T-helper 17 cell (primary cell): Measurements from ENCODE around the gene IL4I1. TPM values are rescaled to one million over a fixed set of nuclear protein-coding genes. Genes with fewer than 3 reads are reported as not detected.

Experiments
- ATAC-seq: fragments of 150-1000 bp; cut with Tn5 transposase; 2 replicates; pipeline ENCODE4 v1.10.0; 2021; ENCODE audit warnings: mild to moderate bottlenecking, moderate library complexity
- DNase-seq, 3 donors: peaks; one replicate each; pipeline versions ENCODE4 v3.0.0 to v3.0.0-alpha.2; 2020 to 2021
- H3K9me3 ChIP-seq: one replicate; pipeline ENCODE4 v1.7.0; 2013; ENCODE audit warnings: low read length, mild to moderate bottlenecking; ENCODE audit not compliant: control insufficient read depth, poor library complexity, severe bottlenecking
- H3K27ac Mint-ChIP-seq: one replicate; pipeline ENCODE4 v1.8.0; 2022; ENCODE audit warnings: mild to moderate bottlenecking, moderate library complexity, mixed read lengths
- H3K27me3 Mint-ChIP-seq: one replicate; pipeline ENCODE4 v1.8.0; 2022; ENCODE audit warnings: mixed read lengths
- H3K36me3 Mint-ChIP-seq: one replicate; pipeline ENCODE4 v1.8.0; 2022; ENCODE audit warnings: low read depth, mixed read lengths
- H3K4me1 Mint-ChIP-seq: one replicate; pipeline ENCODE4 v1.8.0; 2022; ENCODE audit warnings: mild to moderate bottlenecking, mixed read lengths
- H3K4me3 Mint-ChIP-seq: one replicate; pipeline ENCODE4 v1.8.0; 2022; ENCODE audit warnings: mild to moderate bottlenecking, moderate library complexity, mixed read lengths
- total RNA-seq, 4 donors: library from RNA in 2 of 4; stranded (reverse) in 2 of 4; gene quantifications; one replicate each; pipeline ENCODE4 v1.2.3 and lab custom pipeline; 2022 to 2026

IL4I1 gene
- total RNA-seq, 2 donors from 2014 or later, result 47.8 to 107 TPM

DNA sequence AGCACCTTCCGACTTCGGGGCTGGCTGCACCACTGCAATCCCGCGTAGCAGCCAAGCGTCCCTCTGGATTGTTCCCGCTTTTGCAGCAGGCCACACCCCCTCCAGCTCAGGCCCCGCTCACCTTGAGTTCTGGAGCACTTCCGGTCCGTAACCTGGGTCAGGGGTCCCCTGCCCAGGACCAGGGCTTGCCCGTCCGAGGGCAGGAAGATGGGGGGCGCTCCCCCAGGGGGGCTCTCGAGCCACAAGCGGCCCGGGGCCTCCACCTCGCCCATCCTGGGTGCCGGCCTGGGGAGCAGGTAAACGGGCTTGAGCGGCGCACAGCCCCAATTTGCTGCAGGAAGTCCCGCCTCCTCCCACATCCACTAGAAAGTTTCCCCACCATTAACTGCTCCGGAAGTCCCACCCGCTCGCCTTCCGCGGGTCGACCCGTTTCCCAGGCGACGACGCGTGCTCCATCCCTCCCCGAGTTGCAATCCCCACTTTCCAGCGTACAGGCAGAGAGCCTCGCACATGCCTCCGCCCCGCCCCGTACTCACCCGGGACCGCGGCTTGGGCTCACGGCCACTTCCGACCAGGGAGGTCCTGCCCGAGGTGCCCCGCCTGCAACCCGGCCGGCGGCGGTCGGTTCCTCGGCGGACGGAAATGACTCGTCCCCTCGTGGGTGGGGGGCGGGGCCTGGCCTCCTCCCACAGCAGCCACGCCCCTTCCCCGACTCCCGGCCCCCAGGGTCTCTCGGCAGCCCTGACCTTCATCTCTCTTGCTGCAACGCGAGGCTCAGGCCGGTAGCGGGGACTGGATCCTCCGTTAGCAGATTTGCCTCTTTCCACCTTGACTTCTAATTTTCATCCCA is 29.5 kb downstream of the IL4I1 start, which contains the start of gene PNKP:
Gene PNKP (minus strand): TSS at position 644 of the 850 bp plus-strand sequence. CDS start 372 bp downstream, at position 272.
- Mint-ChIP-seq H3K27me3 (no peaks in the 10 kb centered on the region), H3K36me3 (peaks cover 5% of the 10 kb centered on the region), H3K4me3 (peak within 1 kb of the TSS; percentile 99), H3K4me1 (peaks cover 33% of the 10 kb centered on the region), H3K27ac (no peak within 1 kb of the TSS)
- DNase-seq, result peak; percentile 72 to 85 (median 74)
- ATAC-seq, result peak; percentile 53
- H3K9me3 ChIP-seq, result no peaks in the 10 kb centered on the region

DNA sequence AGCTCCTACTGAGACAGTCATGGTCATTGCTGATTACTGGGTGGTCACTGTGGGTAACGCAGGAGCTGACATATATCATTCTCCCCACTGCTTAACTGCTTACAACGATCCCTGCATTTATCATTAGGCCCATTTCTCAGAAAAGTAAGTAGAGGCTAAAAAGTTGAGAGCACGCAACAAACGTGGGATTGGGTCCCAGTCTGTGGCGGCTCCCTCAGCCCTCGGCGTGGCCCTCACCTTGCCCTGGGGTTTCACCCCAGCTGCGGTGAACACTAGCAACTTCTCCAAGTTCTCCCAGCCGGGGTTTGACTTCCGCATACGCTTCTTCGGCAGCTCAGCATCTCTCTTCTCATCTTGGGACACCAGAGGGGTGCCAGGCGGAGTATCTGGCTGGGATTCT is 31.8 kb downstream of the IL4I1 start:
- no peak for ATAC-seq
- no peaks in the 10 kb centered on the region for H3K9me3 ChIP-seq
- peak overlapping the region; percentile 45 for H3K27ac Mint-ChIP-seq
- H3K4me3 Mint-ChIP-seq, result no peak overlapping the region
- H3K27me3 Mint-ChIP-seq, result no peaks in the 10 kb centered on the region
- H3K4me1 Mint-ChIP-seq, result peaks cover 27% of the 10 kb centered on the region
- H3K36me3 Mint-ChIP-seq, result peaks cover 5% of the 10 kb centered on the region
- DNase-seq, result no peak

DNA sequence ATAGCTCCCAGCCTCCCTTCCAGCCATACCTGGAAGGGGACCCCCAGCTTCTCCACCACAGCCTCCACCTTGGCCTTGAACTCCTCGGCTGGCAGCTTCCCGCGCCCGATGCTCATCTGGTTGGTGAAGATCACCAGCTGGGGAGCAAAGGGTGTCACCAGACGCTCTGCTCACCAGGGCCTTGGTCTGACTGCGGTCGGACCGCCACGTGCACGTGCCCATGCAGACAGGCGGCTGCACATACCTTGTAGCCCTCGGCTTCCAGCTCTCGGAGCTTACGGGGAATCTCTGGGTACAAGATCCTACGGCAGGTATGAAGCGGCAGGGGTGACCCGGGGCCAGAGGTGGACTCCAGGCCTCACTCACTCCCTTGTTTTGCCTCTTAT is 32.8 kb downstream of the IL4I1 start:
- peak overlapping the region; percentile 21 for H3K4me3 Mint-ChIP-seq
- H3K27me3 Mint-ChIP-seq, result no peaks in the 10 kb centered on the region

DNA sequence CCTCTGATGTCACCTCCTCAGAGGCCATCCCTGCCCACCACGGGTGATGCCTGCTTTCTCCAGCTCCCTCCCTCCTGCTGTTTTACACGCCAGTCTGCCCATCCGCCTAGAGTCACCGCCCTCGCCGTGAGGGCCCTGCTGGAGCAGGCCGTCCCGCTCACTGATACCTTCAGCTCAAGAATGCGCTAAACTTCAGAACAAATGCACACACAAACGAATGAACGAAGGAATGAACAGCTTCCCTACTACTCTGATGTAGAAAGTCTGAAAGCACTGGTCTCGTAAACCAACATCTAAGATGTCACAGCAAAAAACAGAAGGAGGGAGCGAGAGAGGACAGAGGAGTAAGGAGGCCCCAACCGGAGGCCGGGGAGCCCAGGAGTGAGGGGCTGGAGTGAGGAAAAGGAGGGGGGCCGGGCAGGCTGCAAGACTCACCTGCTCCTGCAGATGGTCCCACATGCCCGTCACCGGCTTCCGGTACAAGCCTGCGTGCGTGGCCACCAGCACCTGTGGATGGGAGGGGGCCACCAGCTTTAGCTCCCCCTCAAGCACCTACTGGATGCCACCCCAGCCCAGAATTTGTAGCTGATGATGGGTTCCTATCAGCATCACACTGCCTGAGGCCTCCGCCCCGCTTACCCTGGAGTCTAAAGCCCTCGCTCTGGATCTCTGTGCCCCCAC is 33.3 kb downstream of the IL4I1 start:
- H3K27me3 Mint-ChIP-seq, result no peaks in the 10 kb centered on the region
- peaks cover 5% of the 10 kb centered on the region for H3K36me3 Mint-ChIP-seq
- no peak for DNase-seq
- H3K27ac Mint-ChIP-seq, result peak overlapping the region; percentile 45
- no peak for ATAC-seq
- peaks cover 27% of the 10 kb centered on the region for H3K4me1 Mint-ChIP-seq
- H3K9me3 ChIP-seq, result no peaks in the 10 kb centered on the region
- H3K4me3 Mint-ChIP-seq, result peak overlapping the region; percentile 4

More for the DNA sequence above, 32.8 kb downstream of the IL4I1 start:
- Mint-ChIP-seq H3K4me1 (peaks cover 27% of the 10 kb centered on the region), H3K36me3 (peaks cover 5% of the 10 kb centered on the region), H3K27ac (peak overlapping the region; percentile 45)
- DNase-seq, result no peak
- ATAC-seq, result no peak
- no peaks in the 10 kb centered on the region for H3K9me3 ChIP-seq

DNA sequence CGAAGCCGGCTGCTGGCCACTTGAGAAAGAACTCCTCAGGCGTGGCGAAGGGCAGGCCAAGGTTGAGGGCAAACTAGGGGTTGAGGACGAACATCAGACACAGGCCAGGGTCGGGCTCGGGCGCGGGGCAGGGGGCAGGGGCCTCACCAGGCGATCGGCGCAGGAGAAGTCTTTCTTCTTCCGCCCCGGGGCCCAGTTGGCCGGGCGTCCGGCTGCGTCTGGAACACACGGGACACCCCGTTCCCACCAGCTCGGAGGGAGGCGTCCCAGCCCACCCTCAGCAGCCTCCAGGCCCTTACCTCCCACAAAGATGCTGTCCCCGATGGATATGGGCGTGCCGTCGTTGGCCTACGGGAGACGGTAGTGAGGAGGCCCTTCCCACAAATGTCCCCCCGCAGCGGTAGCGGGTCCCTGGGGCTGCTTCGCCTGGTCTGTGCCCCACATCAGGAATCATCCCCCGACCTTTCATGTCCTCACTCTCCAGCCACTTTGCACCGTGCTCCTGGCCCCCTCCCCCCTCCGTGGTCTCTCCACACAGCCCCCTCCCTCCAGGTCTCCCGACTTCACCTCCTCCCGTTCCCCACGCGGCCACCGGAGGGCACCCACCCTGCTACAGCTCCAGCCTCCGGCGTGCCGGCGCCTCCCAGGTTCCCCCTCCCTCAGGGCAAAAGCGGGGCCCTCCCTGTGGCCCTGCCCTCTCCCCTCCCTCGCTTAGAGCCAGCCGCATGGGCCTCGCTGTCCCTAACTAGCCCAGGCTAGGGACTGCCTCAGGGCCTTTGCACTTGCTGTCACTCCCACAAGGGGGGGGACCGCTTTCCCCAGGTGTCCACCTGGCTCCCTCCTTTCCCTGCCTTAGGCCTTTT is 34.1 kb downstream of the IL4I1 start:
- Mint-ChIP-seq H3K27me3 (no peaks in the 10 kb centered on the region), H3K4me1 (peaks cover 22% of the 10 kb centered on the region), H3K27ac (no peak overlapping the region), H3K36me3 (peaks cover 5% of the 10 kb centered on the region), H3K4me3 (no peak overlapping the region)
- ATAC-seq (no peak), DNase-seq (no peak)
- H3K9me3 ChIP-seq, result no peaks in the 10 kb centered on the region

DNA sequence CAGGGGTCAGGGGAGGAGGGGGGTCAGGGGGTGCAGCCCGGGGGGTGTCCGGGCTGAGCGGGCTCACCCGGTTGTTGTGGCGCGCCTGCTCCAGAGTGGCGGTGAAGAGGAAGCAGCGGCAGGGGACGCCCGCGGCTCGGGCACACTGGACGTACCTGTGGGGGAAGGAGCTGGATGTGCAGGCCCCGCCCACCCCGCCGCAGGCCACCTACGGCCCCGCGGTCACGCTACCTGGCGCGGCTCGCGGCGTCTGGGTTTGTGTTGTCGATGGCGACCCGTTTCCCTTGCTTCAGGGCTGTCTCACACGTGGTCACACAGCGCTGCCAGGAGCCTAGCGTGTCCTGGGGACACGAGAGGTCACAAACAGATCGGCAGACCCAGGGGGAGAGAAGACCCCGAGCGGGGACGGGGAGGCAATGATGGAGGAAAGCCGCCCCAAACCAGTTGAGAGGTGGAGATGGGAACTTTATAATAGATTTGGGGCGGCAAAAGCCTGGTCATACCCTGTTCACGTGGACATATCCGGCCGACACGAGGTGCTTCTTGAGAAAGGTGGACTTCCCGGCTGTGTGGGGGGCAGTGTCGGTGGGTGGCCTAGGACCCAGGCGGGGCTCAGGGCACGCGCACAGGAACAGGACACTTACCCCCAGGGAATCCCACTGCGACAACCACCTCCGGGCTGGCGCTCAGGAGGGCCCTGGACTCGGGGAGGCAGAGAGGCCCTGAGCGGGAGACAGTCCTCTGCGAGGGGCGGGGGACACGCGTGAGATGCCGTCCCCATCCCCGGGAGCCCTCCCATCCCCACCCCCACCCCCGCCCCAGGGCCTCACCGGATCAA is 34.9 kb downstream of the IL4I1 start:
- no peak overlapping the region for H3K27ac Mint-ChIP-seq
- H3K27me3 Mint-ChIP-seq, result no peaks in the 10 kb centered on the region
- H3K4me1 Mint-ChIP-seq, result peaks cover 17% of the 10 kb centered on the region
- H3K4me3 Mint-ChIP-seq, result peak overlapping the region; percentile 36
- DNase-seq (no peak), ATAC-seq (no peak)
- H3K36me3 Mint-ChIP-seq, result peaks cover 5% of the 10 kb centered on the region
- H3K9me3 ChIP-seq, result no peaks in the 10 kb centered on the region

DNA sequence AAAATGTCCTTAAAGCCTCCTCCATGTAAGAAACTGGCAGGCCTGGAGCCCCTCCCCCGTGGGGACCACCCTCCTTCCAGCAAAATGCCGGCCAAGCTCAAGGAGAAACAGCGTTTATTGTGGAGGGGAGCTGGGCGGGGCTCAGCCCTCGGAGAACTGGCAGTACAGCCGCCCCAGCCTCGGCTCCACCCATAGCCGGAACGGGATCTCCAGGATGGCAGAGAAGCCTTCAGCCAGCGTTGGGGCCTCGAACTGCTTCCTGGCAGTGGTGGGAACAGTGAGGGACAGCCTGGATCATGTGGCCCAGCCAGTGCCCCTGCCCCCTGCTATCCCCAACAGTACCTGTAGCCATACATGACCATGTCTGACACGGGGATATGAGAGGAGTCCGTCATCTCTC is 35.6 kb downstream of the IL4I1 start:
- H3K4me3 Mint-ChIP-seq, result peak overlapping the region; percentile 53
- peaks cover 11% of the 10 kb centered on the region for H3K4me1 Mint-ChIP-seq
- no peaks in the 10 kb centered on the region for H3K9me3 ChIP-seq
- H3K36me3 Mint-ChIP-seq, result peaks cover 5% of the 10 kb centered on the region
- ATAC-seq, result no peak
- H3K27me3 Mint-ChIP-seq, result no peaks in the 10 kb centered on the region
- no peak for DNase-seq
- H3K27ac Mint-ChIP-seq, result no peak overlapping the region

DNA sequence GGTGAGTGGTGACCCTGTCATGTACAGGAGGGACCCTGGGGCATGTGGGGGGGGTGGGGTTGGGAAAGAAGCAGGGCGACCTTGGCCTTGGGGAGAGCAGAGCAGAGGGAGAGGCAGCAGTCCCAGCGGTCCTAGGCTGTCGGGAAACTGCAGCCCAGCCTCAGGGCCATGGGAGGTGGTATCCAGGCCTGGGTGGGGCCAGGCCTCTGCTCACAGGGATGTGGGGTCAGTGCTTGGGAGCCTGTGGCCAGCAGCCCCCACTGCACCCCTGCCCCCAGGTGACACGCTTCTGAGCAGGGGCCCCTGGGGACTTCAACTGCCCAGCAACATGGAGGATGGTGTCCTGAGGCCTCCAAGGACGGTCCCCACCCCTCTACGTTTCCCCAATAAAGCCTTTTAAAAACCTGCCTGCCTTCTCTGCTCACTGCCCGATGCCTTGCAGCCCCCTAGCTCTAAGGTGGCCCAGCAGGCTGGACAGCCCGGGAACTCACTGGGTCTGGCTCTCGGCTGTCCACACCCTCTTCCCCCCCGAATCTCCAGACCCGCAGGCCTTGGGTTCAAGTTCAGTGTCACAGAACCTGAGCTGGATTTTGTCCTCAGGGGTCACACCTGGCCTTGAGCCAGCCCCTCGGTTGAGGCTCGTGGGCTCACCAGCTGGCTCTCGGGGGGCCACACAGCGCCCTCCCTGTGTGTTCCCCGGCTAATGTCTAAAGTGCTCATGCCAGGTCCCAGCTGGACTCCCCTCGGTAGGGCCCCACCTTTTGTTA is 36.2 kb downstream of the IL4I1 start:
- ATAC-seq, result no peak
- peak overlapping the region; percentile 53 for H3K4me3 Mint-ChIP-seq
- no peaks in the 10 kb centered on the region for H3K9me3 ChIP-seq
- peaks cover 14% of the 10 kb centered on the region for H3K4me1 Mint-ChIP-seq
- peaks cover 3% of the 10 kb centered on the region for H3K36me3 Mint-ChIP-seq
- H3K27me3 Mint-ChIP-seq, result no peaks in the 10 kb centered on the region
- H3K27ac Mint-ChIP-seq, result no peak overlapping the region
- no peak for DNase-seq

DNA sequence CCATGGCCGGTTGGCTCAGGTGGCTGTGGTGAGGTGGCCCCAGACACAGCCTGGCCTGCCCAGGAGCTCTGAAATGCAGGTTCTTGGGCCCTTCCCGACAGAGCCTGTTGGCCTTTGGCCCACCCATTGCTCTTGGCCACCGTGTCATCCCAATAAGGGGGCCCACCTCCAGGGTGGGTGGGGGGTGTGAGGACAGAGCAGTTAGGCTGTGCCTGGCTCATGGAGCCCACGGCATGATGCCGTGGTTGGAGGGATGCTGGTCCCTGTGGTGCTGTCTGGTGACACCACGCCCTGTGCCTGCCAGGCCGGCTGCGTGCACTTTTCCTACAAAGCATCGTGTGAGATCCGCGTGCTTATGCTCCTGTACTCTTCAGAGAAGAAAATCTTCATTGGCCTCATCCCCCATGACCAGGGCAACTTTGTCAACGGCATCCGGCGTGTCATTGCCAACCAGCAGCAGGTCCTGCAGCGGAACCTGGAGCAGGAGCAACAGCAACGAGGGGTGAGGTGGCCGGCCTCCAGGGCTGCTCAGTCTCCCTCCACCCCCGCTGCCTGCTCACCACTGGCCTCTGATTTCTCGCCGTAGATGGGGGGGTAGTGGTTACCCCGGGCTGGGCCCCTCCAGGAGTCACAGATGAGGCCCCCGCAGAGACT is 36.9 kb downstream of the IL4I1 start:
- H3K9me3 ChIP-seq, result no peaks in the 10 kb centered on the region
- Mint-ChIP-seq H3K4me3 (no peak overlapping the region), H3K36me3 (peaks cover 3% of the 10 kb centered on the region), H3K27ac (no peak overlapping the region), H3K4me1 (peaks cover 9% of the 10 kb centered on the region), H3K27me3 (no peaks in the 10 kb centered on the region)
- no peak for DNase-seq
- no peak for ATAC-seq

DNA sequence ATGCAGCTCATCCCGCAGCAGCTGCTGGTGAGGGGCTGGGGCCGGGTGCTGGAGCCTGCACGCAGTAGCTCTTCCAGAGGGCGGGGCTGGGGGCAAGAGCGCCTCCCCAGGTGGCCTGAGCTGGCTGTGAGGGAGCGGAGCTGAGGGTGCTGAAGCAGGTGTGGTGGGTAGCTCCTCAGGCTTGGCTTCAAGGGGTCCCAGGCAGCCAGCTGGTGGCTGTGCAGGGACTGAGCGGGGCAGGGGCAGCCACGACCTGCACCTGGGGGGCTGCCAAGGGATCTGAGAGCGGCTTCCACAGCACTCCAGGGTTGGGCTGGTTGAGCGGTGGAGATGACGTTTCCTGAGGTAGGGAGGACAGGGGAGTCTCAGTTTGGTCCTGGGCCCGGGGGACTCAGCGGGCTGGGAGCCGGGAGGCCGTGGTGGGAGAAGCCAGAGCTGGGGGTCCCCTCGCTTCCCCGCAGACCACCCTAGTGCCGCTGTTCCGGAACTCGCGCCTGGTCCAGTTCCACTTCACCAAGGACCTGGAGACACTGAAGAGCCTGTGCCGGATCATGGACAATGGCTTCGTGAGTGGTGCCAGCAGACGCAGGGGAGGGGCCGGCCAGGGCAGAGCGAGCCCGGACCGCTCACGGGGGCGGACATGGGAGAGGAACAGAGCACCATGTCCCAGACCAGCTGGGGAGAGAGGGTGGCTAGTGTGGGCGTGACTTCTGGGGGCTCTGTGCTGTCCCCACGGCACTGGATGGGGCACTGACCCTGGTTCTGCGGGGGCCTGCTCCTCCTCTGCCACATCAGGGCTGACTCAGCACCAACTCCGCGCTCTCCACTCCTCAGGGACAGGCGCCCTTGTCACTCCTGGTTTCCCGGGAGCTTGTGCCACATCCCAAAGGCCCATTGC is 38.4 kb downstream of the IL4I1 start:
- peaks cover 10% of the 10 kb centered on the region for H3K4me1 Mint-ChIP-seq
- no peaks in the 10 kb centered on the region for H3K9me3 ChIP-seq
- ATAC-seq (no peak), DNase-seq (no peak)
- H3K36me3 Mint-ChIP-seq, result peaks cover 2% of the 10 kb centered on the region
- H3K27me3 Mint-ChIP-seq, result no peaks in the 10 kb centered on the region
- no peak overlapping the region for H3K27ac Mint-ChIP-seq
- no peak overlapping the region for H3K4me3 Mint-ChIP-seq

DNA sequence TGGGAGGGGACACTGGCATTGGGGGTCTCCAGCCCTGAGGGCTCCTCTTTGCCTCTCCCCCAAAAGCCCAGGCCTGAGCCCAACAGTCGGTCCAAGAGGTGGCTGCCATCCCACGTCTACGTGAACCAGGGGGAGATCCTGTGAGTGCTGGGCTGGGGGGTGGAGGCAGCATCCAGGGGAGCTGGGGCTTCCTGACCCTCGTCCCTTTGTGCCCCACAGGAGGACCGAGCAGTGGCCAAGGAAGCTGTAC is 38.9 kb downstream of the IL4I1 start:
- H3K4me3 Mint-ChIP-seq, result no peak overlapping the region
- no peaks in the 10 kb centered on the region for H3K9me3 ChIP-seq
- H3K27me3 Mint-ChIP-seq, result no peaks in the 10 kb centered on the region
- DNase-seq (no peak), ATAC-seq (no peak)
- H3K36me3 Mint-ChIP-seq, result no peaks in the 10 kb centered on the region
- peaks cover 9% of the 10 kb centered on the region for H3K4me1 Mint-ChIP-seq
- H3K27ac Mint-ChIP-seq, result peak overlapping the region; percentile 21
